Activated CD8-positive, alpha-beta T cell treated with anti-CD3 and anti-CD28 coated beads for 36 hours (primary cell): Measurements from ENCODE around the gene CDC42. TPM values are rescaled to one million over a fixed set of nuclear protein-coding genes. Genes with fewer than 3 reads are reported as not detected.

ENCODE experiments used
- ATAC-seq: fragments of 200-7000 bp; cut with Tn5 transposase; one replicate; pipeline ENCODE4 v1.10.0; 2021; ENCODE audit warnings: mild to moderate bottlenecking, moderate library complexity
- CTCF ChIA-PET: fragments of 350-600 bp; sonication (Branson Sonifier 250); formaldehyde crosslinking; loops from one replicate; lab custom pipeline; 2021; ENCODE audit warnings: antibody characterized with exemption; lab: Charles Lee
- POLR2A ChIA-PET: fragments of 350-600 bp; sonication (Branson Sonifier 250); formaldehyde crosslinking; loops from one replicate; lab custom pipeline; 2021; ENCODE audit warnings: antibody characterized with exemption; lab: Charles Lee
- DNase-seq: peaks from one replicate; pipeline ENCODE4 v3.0.0-alpha.2; 2020
- H3K27ac Mint-ChIP-seq: one replicate; pipeline ENCODE4 v1.8.0; 2021; ENCODE audit warnings: mild to moderate bottlenecking, mixed read lengths
- H3K27me3 Mint-ChIP-seq: one replicate; pipeline ENCODE4 v1.8.0; 2021; ENCODE audit warnings: mixed read lengths
- H3K36me3 Mint-ChIP-seq: one replicate; pipeline ENCODE4 v1.8.0; 2021; ENCODE audit warnings: low read depth, mixed read lengths
- H3K4me1 Mint-ChIP-seq: one replicate; pipeline ENCODE4 v1.8.0; 2021; ENCODE audit warnings: low read depth, mixed read lengths
- H3K4me3 Mint-ChIP-seq: one replicate; pipeline ENCODE4 v1.8.0; 2021; ENCODE audit warnings: mild to moderate bottlenecking, moderate library complexity, mixed read lengths
- H3K9me3 Mint-ChIP-seq: one replicate; pipeline ENCODE4 v1.8.0; 2021; ENCODE audit warnings: mixed read lengths
- CTCF ChIP-seq: fragments of 200-600 bp; IDR thresholded peaks from one replicate; pipeline ENCODE4 v1.8.0; 2022; ENCODE audit warnings: antibody characterized with exemption, mild to moderate bottlenecking
- intact Hi-C: fragments of 100-400 bp; cut with micrococcal nuclease; formaldehyde crosslinking; loops from one replicate; pipeline ENCODE4 v1.10.0; 2022
- total RNA-seq, 2 experiments: library from RNA; stranded (reverse); gene quantifications; one replicate each; pipeline ENCODE4 v1.2.3, GENCODE V29; 2021

CDC42 gene
- total RNA-seq, 2 experiments from 2014 or later, result 292 to 310 TPM

- POLR2A ChIA-PET, result no interaction called here
- DNase-seq, result no peak
- CTCF ChIA-PET, result interaction anchor here (1.2 to 5.2 kb wide), 3 partner anchors 9 to 284 kb away, joined by 3 to 27 read pairs (median 3); no protein-coding TSS in a partner anchor
- no peak for ATAC-seq
- H3K36me3 Mint-ChIP-seq, result no peaks in the 10 kb centered on the region
- no peak for TF ChIP-seq CTCF
- intact Hi-C loops, result loop anchor here (10.0 kb wide), 3 partner anchors 141 to 501 kb away; partner anchors contain the start of gene C1QA
- no peaks in the 10 kb centered on the region for H3K9me3 Mint-ChIP-seq
- H3K4me1 Mint-ChIP-seq, result no peaks in the 10 kb centered on the region
- no peak overlapping the region for H3K27ac Mint-ChIP-seq
- H3K27me3 Mint-ChIP-seq, result no peaks in the 10 kb centered on the region
- no peak overlapping the region for H3K4me3 Mint-ChIP-seq
Measured at GRCh38 chr1:22133247-22133930, 80.9 kb downstream of the CDC42 start.

- no peak for DNase-seq
- no peak overlapping the region for H3K27ac Mint-ChIP-seq
- H3K4me1 Mint-ChIP-seq, result no peaks in the 10 kb centered on the region
- TF ChIP-seq CTCF, result no peak
- ATAC-seq, result no peak
- no peaks in the 10 kb centered on the region for H3K27me3 Mint-ChIP-seq
- no peaks in the 10 kb centered on the region for H3K36me3 Mint-ChIP-seq
- ChIA-PET CTCF (interaction anchor here (1.2 to 5.2 kb wide), 3 partner anchors 10 to 283 kb away, joined by 3 to 27 read pairs (median 3); no protein-coding TSS in a partner anchor), POLR2A (no interaction called here)
- intact Hi-C loops, result loop anchor here (10.0 kb wide), 3 partner anchors 141 to 501 kb away; partner anchors contain the start of gene C1QA
- H3K9me3 Mint-ChIP-seq, result no peaks in the 10 kb centered on the region
- no peak overlapping the region for H3K4me3 Mint-ChIP-seq
Measured at GRCh38 chr1:22133931-22134324, 81.4 kb downstream of the CDC42 start.

- H3K4me3 Mint-ChIP-seq, result no peak overlapping the region
- no peaks in the 10 kb centered on the region for H3K4me1 Mint-ChIP-seq
- ChIA-PET CTCF (no interaction called here), POLR2A (interaction anchor here (1.1 kb wide), 1 partner anchor 10 kb away, joined by 3 read pairs; no protein-coding TSS in a partner anchor)
- ATAC-seq (no peak), DNase-seq (no peak)
- H3K27ac Mint-ChIP-seq, result no peak overlapping the region
- H3K9me3 Mint-ChIP-seq, result no peaks in the 10 kb centered on the region
- H3K27me3 Mint-ChIP-seq, result peaks cover 18% of the 10 kb centered on the region
- TF ChIP-seq CTCF, result no peak
- intact Hi-C loops, result loop anchor here (10.0 kb wide), 3 partner anchors 138 to 498 kb away; partner anchors contain the start of gene C1QA
- H3K36me3 Mint-ChIP-seq, result no peaks in the 10 kb centered on the region
Measured at GRCh38 chr1:22137004-22137720, 84.7 kb downstream of the CDC42 start.

- POLR2A ChIA-PET, result no interaction called here
- no peaks in the 10 kb centered on the region for H3K36me3 Mint-ChIP-seq
- peaks cover 6% of the 10 kb centered on the region for H3K4me1 Mint-ChIP-seq
- no peak overlapping the region for H3K4me3 Mint-ChIP-seq
- TF ChIP-seq CTCF, result no peak
- CTCF ChIA-PET, result interaction anchor here (1.3 to 3.3 kb wide), 2 partner anchors 7 to 225 kb away, joined by 3 to 17 read pairs; no protein-coding TSS in a partner anchor
- intact Hi-C loops, result loop anchor here (10.0 kb wide), 3 partner anchors 136 to 496 kb away; partner anchors contain the start of gene C1QA
- no peak for DNase-seq
- no peak for ATAC-seq
- H3K9me3 Mint-ChIP-seq, result no peaks in the 10 kb centered on the region
- H3K27ac Mint-ChIP-seq, result no peak overlapping the region
- H3K27me3 Mint-ChIP-seq, result peaks cover 24% of the 10 kb centered on the region
Measured at GRCh38 chr1:22139066-22139594, 86.6 kb downstream of the CDC42 start.
